ENCODE measurements around the gene IL22RA2.

DNA sequence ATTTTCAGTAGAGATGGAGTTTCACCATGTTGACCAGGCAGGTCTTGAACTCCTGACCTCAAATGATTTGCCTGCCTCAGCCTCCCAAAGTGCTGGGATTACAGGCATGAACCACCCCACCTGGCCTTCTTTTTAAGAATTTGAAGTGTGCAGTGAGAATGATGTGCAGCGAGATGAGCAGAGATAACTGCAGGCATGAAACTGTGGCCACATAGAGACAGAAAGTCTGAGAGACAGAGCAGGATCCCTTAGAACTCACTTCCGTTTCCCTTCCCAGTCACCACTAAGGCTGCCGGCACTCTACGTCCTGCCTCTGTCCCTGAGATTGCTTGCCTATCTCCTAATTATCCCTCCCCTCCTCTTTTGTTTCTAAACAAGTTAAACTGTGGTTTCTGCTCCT lies 27.2 kb downstream of the IL22RA2 start:
- TF ChIP-seq, protein P1, sequence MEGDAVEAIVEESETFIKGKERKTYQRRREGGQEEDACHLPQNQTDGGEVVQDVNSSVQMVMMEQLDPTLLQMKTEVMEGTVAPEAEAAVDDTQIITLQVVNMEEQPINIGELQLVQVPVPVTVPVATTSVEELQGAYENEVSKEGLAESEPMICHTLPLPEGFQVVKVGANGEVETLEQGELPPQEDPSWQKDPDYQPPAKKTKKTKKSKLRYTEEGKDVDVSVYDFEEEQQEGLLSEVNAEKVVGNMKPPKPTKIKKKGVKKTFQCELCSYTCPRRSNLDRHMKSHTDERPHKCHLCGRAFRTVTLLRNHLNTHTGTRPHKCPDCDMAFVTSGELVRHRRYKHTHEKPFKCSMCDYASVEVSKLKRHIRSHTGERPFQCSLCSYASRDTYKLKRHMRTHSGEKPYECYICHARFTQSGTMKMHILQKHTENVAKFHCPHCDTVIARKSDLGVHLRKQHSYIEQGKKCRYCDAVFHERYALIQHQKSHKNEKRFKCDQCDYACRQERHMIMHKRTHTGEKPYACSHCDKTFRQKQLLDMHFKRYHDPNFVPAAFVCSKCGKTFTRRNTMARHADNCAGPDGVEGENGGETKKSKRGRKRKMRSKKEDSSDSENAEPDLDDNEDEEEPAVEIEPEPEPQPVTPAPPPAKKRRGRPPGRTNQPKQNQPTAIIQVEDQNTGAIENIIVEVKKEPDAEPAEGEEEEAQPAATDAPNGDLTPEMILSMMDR (optimal IDR thresholded peaks at IDR 0.05 in 1 of 3, IDR thresholded peaks at IDR 0.05 in 1 of 3, conservative IDR thresholded peaks at IDR 0.05 in 1 of 3; ENCODE audit: extremely low read depth in 1 of 3, insufficient read depth in 2 of 3, low read length in 3 of 3), result no peak
- no peak for TF ChIP-seq EZH2 (IDR thresholded peaks at IDR 0.05; ENCODE audit: low read length)
